ENCODE data around the gene AFAP1.

DNA sequence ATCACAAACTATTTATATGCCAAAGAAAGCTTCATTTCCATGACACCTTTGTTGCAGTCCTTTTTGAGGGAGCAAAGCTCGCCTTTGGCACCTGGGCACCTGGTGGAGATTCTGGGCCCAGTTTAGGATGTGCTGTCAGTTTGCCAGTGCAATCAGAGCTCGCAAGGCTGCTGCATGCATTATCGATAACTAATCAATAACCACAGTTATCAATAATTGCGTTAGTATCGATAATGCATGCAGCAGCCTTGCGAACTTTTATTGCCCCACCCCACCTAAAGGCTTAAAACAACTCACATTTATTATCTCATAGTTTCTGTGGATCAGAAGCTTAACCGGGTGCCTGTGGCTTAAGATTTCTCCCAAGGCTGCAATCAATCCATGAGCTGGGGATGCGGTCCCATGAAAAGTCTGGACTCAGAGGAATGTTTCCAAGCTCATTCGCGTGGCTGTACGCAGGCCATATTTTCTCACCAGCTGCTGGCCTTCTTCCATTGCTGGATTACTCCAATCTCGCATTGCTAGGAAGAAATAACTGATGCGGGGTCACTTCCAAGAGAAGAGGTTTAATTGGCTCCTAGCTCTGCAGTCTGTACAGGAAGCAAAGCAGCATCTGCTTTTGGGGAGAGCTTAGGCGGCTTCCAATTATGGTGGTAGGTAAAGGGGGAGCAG is 6.2 kb upstream of the AFAP1 start:
- TF ChIP-seq CTCF (IDR thresholded peaks at IDR 0.05) (no peak), EZH2 (IDR thresholded peaks at IDR 0.05) (no peak)

Data from neural progenitor cell (in vitro differentiated cells).